ENCODE data around the gene C1orf87.

The C1orf87 gene

DNA sequence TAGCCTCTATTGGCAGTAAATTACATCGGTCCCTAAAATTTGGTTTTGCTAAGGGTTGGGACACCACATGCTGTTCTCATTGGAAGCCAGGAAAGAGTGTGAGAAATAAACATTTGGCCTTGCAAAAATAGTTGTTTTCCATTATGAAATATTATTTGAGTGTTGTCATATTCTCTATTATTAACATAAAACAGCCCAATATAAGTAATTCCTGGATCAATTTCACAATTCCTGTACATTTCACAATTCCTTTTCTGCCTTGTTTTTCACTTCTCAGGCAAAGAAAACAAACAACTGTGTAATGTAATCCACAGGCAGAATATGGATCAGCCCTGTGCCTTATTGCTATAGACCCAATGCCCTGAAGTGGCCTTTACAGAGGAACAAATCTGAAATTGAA lies 40.5 kb downstream of the C1orf87 start:
- TF ChIP-seq, protein P1, sequence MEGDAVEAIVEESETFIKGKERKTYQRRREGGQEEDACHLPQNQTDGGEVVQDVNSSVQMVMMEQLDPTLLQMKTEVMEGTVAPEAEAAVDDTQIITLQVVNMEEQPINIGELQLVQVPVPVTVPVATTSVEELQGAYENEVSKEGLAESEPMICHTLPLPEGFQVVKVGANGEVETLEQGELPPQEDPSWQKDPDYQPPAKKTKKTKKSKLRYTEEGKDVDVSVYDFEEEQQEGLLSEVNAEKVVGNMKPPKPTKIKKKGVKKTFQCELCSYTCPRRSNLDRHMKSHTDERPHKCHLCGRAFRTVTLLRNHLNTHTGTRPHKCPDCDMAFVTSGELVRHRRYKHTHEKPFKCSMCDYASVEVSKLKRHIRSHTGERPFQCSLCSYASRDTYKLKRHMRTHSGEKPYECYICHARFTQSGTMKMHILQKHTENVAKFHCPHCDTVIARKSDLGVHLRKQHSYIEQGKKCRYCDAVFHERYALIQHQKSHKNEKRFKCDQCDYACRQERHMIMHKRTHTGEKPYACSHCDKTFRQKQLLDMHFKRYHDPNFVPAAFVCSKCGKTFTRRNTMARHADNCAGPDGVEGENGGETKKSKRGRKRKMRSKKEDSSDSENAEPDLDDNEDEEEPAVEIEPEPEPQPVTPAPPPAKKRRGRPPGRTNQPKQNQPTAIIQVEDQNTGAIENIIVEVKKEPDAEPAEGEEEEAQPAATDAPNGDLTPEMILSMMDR (conservative IDR thresholded peaks at IDR 0.05; ENCODE audit: low read depth, low read length) = no peak
- H3K4me3 ChIP-seq (ENCODE audit: low read depth, low read length) = no peak overlapping the region
- DNase-seq (ENCODE audit: low read depth) = no peak

DNA sequence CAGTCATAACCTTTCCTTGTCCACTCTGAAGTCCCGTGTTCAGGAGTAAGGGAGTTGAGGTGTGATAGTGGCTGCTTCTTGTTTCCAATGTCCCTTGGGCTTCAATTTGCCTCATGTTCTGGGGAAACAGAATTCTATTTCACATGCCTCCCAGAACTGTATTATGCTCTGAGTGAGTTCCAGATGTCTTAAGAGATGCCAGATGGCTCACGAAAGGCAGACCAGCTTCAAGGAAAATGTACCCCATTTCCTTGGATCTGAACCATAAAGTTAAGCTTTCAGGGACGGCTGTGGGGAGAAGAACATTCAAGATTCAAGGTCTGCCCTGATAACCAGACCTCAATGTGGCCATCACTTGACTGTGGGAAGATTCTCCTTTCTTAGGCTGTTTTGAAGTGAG lies 42.4 kb downstream of the C1orf87 start:
- H3K4me3 ChIP-seq (ENCODE audit: low read depth, low read length) = no peak overlapping the region
- no peak for DNase-seq (ENCODE audit: low read depth)
- TF ChIP-seq, protein P1 (conservative IDR thresholded peaks at IDR 0.05; ENCODE audit: low read depth, low read length) = no peak

DNA sequence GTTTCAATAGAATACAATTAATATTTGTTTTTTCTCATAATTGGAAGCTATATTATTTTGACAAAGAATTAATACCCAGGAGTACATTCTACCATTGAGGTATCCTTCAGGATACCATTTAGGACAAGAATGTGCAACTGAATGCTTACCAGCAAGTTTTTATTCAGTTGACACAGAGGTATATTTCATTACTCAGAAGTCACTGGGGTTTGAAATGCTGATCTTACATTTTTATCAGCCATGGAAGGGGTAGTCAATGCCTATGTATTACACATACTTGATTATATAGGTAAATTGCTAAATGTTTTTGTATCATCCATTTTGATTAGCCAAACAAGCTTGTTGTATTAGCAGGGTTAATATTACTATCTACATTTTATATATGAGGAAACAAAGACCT lies 48.0 kb downstream of the C1orf87 start:
- H3K4me3 ChIP-seq (ENCODE audit: low read depth, low read length) = no peak overlapping the region
- TF ChIP-seq, protein P1 (conservative IDR thresholded peaks at IDR 0.05; ENCODE audit: low read depth, low read length) = no peak
- DNase-seq (ENCODE audit: low read depth) = no peak

DNA sequence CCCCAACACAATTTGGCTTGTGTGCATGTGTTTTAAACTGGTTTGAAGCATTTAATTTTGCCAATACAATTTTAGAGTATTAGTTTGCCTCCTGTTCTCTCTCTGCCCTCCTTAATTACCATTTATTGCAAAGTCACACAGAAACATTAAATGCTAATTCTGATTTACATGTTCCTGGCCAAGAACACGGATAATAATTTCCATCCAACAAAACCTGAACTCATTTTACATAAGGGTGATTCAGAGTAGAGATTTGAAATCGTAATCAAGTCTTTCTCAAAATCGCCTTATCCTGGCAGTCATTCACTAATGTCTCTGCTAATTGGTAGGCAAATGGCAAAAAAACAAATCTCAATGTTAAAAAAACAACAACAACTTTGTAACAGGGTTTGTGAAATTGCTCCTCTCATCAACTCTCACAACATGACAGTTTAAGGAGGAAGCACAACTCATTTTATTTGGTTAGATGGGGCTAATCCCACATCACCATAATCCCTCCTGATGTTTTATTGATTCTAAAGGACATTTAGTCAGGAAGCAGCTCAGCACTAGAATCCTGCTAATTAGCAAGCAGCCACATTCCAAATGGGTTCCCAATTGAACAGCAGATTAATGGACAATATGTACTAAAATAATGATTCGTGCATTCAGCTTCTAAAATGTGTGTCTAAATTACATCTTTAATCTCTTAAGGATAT lies 55.9 kb downstream of the C1orf87 start:
- no peak for DNase-seq (ENCODE audit: low read depth)
- H3K4me3 ChIP-seq (ENCODE audit: low read depth, low read length) = no peak overlapping the region

DNA sequence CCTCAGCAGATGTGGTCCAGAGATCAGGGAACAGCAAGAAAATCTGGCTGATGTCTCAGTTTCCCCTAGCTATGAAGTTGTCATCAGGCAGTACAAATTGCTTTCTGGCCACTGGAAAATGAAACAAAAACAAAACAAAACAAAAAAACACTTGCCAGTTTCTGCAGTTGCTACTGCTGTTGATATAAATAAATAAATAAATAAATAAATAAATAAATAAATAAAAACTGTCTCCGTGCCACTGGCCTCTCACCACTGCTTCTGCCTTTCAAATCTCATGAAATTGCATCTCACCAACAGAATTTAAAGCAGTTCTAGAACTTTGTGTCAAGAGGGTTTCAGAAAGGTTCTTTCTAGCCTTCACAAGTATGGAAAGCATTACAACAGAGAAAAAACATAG lies 62.9 kb downstream of the C1orf87 start:
- TF ChIP-seq, protein P1 (conservative IDR thresholded peaks at IDR 0.05; ENCODE audit: low read depth, low read length) = no peak
- DNase-seq (ENCODE audit: low read depth) = no peak
- H3K4me3 ChIP-seq (ENCODE audit: low read depth, low read length) = no peak overlapping the region

More for the DNA sequence above, 55.9 kb downstream of the C1orf87 start:
- TF ChIP-seq, protein P1 (conservative IDR thresholded peaks at IDR 0.05; ENCODE audit: low read depth, low read length) = no peak

DNA sequence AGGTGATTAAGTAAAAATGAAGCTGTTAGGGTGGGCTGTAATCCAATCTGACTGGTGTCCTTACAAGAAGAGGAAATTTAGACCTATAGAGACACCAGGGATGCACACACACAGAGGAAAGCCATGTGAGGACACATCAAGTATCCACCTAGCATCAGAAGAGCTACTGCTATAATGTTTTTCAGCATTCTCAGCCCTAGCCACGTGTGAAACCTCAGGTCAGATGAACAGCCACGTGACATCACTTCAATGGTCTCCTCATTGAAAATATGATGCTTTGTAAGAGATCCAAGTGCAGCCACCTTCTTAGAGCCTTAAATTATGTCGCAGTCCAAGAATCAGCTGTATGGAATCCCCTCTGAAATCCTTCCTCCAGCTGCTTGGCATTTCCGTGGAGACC lies 65.1 kb downstream of the C1orf87 start:
- TF ChIP-seq, protein P1 (conservative IDR thresholded peaks at IDR 0.05; ENCODE audit: low read depth, low read length) = no peak
- DNase-seq (ENCODE audit: low read depth) = no peak
- no peak overlapping the region for H3K4me3 ChIP-seq (ENCODE audit: low read depth, low read length)

DNA sequence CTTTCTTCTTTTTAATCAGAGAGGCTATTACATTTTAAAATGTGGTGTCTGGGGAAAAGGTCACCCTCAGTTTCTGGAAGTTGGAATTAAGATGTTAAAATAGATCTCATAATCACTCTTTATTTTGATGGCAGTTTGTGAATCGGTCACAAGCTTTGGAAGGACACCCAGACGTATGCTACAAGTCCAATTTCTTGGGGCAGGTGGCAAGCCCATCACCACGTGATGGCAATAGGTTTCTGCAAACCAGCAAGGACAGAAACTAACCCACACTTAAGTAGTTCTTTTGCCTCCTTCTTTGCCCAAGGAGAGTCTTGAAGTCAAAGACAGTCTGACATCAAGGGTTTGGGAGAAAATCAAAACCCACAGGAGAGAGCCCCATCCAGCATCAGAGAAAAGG lies 72.9 kb downstream of the C1orf87 start:
- no peak overlapping the region for H3K4me3 ChIP-seq (ENCODE audit: low read depth, low read length)
- DNase-seq (ENCODE audit: low read depth) = no peak
- TF ChIP-seq, protein P1 (conservative IDR thresholded peaks at IDR 0.05; ENCODE audit: low read depth, low read length) = no peak
